Measurements from ENCODE around the gene TADA2B. TPM values are rescaled to one million over a fixed set of nuclear protein-coding genes. Genes with fewer than 3 reads are reported as not detected.

TADA2B gene
- total and polyA plus RNA-seq, 4 donors: 3.6 to 13.8 (median 12.6) TPM

DNA sequence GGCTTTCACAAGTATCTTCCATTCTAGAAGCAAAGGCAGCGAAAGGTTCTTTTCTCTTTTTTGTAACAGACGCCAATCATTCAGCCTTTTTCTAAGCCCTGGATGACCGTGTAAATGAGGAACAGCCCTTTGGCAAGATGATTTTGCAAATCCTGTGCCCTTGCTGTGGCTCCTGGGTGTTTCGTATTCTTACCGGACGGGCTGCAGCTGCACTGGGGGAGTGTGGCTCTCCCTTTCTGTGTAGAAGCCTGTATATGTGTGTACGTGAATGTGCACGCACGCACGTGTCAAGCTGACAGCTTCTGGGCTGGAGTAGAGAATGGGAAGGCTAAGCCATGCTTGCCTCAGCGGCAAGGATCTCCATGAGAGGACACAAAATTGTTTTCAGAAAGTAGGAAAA lies 16.5 kb downstream of the TADA2B start:
- H3K36me3 ChIP-seq (ENCODE audit: control insufficient read depth in 4 of 4, insufficient read depth in 3 of 4, low read depth in 1 of 4, low read length in 3 of 4): peaks cover 10 to 63% (median 55%) of the 10 kb centered on the region in 4 donors
- TF ChIP-seq, protein P1, sequence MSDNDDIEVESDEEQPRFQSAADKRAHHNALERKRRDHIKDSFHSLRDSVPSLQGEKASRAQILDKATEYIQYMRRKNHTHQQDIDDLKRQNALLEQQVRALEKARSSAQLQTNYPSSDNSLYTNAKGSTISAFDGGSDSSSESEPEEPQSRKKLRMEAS (IDR thresholded peaks at IDR 0.05): no peak
- TF ChIP-seq HNF4G (IDR thresholded peaks at IDR 0.05): no peak
- no peak for TF ChIP-seq RXRA (IDR thresholded peaks at IDR 0.05)
- TF ChIP-seq GABPA (IDR thresholded peaks at IDR 0.05 in 1 of 2, conservative IDR thresholded peaks at IDR 0.05 in 1 of 2): no peak
- TF ChIP-seq, protein P2, sequence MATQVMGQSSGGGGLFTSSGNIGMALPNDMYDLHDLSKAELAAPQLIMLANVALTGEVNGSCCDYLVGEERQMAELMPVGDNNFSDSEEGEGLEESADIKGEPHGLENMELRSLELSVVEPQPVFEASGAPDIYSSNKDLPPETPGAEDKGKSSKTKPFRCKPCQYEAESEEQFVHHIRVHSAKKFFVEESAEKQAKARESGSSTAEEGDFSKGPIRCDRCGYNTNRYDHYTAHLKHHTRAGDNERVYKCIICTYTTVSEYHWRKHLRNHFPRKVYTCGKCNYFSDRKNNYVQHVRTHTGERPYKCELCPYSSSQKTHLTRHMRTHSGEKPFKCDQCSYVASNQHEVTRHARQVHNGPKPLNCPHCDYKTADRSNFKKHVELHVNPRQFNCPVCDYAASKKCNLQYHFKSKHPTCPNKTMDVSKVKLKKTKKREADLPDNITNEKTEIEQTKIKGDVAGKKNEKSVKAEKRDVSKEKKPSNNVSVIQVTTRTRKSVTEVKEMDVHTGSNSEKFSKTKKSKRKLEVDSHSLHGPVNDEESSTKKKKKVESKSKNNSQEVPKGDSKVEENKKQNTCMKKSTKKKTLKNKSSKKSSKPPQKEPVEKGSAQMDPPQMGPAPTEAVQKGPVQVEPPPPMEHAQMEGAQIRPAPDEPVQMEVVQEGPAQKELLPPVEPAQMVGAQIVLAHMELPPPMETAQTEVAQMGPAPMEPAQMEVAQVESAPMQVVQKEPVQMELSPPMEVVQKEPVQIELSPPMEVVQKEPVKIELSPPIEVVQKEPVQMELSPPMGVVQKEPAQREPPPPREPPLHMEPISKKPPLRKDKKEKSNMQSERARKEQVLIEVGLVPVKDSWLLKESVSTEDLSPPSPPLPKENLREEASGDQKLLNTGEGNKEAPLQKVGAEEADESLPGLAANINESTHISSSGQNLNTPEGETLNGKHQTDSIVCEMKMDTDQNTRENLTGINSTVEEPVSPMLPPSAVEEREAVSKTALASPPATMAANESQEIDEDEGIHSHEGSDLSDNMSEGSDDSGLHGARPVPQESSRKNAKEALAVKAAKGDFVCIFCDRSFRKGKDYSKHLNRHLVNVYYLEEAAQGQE (IDR thresholded peaks at IDR 0.05): no peak
- TF ChIP-seq, protein P3, sequence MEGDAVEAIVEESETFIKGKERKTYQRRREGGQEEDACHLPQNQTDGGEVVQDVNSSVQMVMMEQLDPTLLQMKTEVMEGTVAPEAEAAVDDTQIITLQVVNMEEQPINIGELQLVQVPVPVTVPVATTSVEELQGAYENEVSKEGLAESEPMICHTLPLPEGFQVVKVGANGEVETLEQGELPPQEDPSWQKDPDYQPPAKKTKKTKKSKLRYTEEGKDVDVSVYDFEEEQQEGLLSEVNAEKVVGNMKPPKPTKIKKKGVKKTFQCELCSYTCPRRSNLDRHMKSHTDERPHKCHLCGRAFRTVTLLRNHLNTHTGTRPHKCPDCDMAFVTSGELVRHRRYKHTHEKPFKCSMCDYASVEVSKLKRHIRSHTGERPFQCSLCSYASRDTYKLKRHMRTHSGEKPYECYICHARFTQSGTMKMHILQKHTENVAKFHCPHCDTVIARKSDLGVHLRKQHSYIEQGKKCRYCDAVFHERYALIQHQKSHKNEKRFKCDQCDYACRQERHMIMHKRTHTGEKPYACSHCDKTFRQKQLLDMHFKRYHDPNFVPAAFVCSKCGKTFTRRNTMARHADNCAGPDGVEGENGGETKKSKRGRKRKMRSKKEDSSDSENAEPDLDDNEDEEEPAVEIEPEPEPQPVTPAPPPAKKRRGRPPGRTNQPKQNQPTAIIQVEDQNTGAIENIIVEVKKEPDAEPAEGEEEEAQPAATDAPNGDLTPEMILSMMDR (IDR thresholded peaks at IDR 0.05; ENCODE audit: low read depth, low read length, missing input control): no peak
- TF ChIP-seq, protein P4, sequence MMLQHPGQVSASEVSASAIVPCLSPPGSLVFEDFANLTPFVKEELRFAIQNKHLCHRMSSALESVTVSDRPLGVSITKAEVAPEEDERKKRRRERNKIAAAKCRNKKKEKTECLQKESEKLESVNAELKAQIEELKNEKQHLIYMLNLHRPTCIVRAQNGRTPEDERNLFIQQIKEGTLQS (IDR thresholded peaks at IDR 0.05): no peak
- H3K27ac ChIP-seq (ENCODE audit: low read depth in 1 of 2, low read length in 2 of 2): no peak overlapping the region
- H3K27me3 ChIP-seq (ENCODE audit: control insufficient read depth in 4 of 4, insufficient read depth in 4 of 4, low read length in 3 of 4): no peaks in the 10 kb centered on the region
- 87% methylated on average over 11 of the region's 11 CpGs for WGBS
- H3K9ac ChIP-seq (ENCODE audit: low read depth in 1 of 2, low read length in 2 of 2): no peak overlapping the region
- no peaks in the 10 kb centered on the region for H3K9me3 ChIP-seq (ENCODE audit: control insufficient read depth in 4 of 4, low read length in 3 of 4)
- peaks cover 0 to 3% (median 0%) of the 10 kb centered on the region in 4 donors for H3K4me1 ChIP-seq (ENCODE audit: control insufficient read depth in 4 of 4, insufficient read depth in 4 of 4, low read length in 3 of 4)
- no peak overlapping the region for H3K4me3 ChIP-seq (ENCODE audit: low read depth in 1 of 3, low read length in 3 of 3)
- DNase-seq (ENCODE audit: low spot score): no peak

DNA sequence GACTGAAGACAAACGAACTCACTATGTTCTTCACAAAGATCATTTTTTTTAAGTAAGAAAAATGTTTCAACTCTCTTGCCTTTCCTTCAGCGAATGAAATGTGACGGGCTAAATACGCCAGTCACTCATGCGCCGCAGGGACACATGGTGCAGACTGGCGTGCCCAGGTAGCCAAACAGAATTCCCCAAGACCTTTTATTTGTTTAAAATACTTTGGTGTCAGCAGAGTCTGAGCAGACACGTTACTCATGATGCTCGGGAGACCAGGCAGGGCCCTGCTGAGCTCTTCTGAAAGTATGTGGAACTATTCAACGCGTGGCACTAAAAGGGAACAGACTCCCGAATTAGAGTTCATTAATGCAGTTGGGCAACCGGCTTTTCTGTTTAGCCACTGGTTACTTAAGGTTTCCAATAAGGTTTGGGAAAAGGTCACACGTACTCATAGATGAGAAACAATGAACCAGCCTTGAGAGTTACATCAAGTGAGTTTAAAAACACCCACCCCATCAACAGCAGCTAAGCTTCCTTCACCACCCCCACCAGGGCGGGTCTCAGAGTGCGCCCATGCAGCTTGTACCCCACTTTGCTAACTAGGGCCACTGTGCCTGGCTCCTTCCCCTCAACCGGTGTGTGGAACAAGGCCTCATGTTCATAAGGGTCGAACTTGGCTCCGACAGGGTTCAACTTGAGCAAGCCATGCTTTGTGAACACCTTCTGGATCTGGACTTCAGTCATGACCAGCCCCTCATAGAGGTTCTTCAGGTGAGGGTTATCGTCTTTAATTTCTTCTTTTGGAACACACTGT lies 17.4 kb downstream of the TADA2B start:
- peaks cover 8 to 57% (median 51%) of the 10 kb centered on the region in 4 donors for H3K36me3 ChIP-seq (ENCODE audit: control insufficient read depth in 4 of 4, insufficient read depth in 3 of 4, low read depth in 1 of 4, low read length in 3 of 4)
- no peak overlapping the region for H3K4me3 ChIP-seq (ENCODE audit: low read depth in 1 of 3, low read length in 3 of 3)
- H3K27me3 ChIP-seq (ENCODE audit: control insufficient read depth in 4 of 4, insufficient read depth in 4 of 4, low read length in 3 of 4): no peaks in the 10 kb centered on the region
- no peak for TF ChIP-seq SP1 (IDR thresholded peaks at IDR 0.05)
- no peak for TF ChIP-seq GABPA (IDR thresholded peaks at IDR 0.05 in 1 of 2, conservative IDR thresholded peaks at IDR 0.05 in 1 of 2)
- TF ChIP-seq, protein P5, sequence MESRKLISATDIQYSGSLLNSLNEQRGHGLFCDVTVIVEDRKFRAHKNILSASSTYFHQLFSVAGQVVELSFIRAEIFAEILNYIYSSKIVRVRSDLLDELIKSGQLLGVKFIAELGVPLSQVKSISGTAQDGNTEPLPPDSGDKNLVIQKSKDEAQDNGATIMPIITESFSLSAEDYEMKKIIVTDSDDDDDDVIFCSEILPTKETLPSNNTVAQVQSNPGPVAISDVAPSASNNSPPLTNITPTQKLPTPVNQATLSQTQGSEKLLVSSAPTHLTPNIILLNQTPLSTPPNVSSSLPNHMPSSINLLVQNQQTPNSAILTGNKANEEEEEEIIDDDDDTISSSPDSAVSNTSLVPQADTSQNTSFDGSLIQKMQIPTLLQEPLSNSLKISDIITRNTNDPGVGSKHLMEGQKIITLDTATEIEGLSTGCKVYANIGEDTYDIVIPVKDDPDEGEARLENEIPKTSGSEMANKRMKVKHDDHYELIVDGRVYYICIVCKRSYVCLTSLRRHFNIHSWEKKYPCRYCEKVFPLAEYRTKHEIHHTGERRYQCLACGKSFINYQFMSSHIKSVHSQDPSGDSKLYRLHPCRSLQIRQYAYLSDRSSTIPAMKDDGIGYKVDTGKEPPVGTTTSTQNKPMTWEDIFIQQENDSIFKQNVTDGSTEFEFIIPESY (IDR thresholded peaks at IDR 0.05): no peak
- no peak for TF ChIP-seq YY1 (IDR thresholded peaks at IDR 0.05)
- no peak for TF ChIP-seq NR2F2 (IDR thresholded peaks at IDR 0.05)
- TF ChIP-seq HNF4A (conservative IDR thresholded peaks at IDR 0.05): no peak
- TF ChIP-seq, protein P3 (IDR thresholded peaks at IDR 0.05; ENCODE audit: low read depth, low read length, missing input control): no peak
- TF ChIP-seq TAF1 (conservative IDR thresholded peaks at IDR 0.05): no peak
- TF ChIP-seq FOXA1 (IDR thresholded peaks at IDR 0.05): no peak
- no peak for TF ChIP-seq RAD21 (IDR thresholded peaks at IDR 0.05)
- H3K9me3 ChIP-seq (ENCODE audit: control insufficient read depth in 4 of 4, low read length in 3 of 4): no peaks in the 10 kb centered on the region
- H3K9ac ChIP-seq (ENCODE audit: low read depth in 1 of 2, low read length in 2 of 2): no peak overlapping the region
- H3K4me1 ChIP-seq (ENCODE audit: control insufficient read depth in 4 of 4, insufficient read depth in 4 of 4, low read length in 3 of 4): peaks cover 0 to 7% (median 0%) of the 10 kb centered on the region in 4 donors
- H3K27ac ChIP-seq (ENCODE audit: low read depth in 1 of 2, low read length in 2 of 2): no peak overlapping the region
- no peak for DNase-seq (ENCODE audit: low spot score)
- 92% methylated on average over 20 of the region's 20 CpGs for WGBS
